ENCODE measurements around the gene FAM107A. TPM values are rescaled to one million over a fixed set of nuclear protein-coding genes. Genes with fewer than 3 reads are reported as not detected.
A peak's percentile ranks its signal among the peaks of the same experiment; 100 is the strongest.

The FAM107A gene
- total RNA-seq, 4 donors from 2014 or later: 11.0 to 93.3 (median 24.3) TPM

- Histone ChIP-seq H3K36me3 (no peaks in the 10 kb centered on the region), H3K27me3 (no peaks in the 10 kb centered on the region), H3K9me3 (no peaks in the 10 kb centered on the region), H3K4me3 (no peak overlapping the region), H3K4me1 (peaks cover 0 to 10% (median 0%) of the 10 kb centered on the region in 4 donors), H3K27ac (no peak overlapping the region)
- DNase-seq: no peak
- no peak for TF ChIP-seq POLR2A (IDR thresholded peaks at IDR 0.05)
- TF ChIP-seq, protein P1, sequence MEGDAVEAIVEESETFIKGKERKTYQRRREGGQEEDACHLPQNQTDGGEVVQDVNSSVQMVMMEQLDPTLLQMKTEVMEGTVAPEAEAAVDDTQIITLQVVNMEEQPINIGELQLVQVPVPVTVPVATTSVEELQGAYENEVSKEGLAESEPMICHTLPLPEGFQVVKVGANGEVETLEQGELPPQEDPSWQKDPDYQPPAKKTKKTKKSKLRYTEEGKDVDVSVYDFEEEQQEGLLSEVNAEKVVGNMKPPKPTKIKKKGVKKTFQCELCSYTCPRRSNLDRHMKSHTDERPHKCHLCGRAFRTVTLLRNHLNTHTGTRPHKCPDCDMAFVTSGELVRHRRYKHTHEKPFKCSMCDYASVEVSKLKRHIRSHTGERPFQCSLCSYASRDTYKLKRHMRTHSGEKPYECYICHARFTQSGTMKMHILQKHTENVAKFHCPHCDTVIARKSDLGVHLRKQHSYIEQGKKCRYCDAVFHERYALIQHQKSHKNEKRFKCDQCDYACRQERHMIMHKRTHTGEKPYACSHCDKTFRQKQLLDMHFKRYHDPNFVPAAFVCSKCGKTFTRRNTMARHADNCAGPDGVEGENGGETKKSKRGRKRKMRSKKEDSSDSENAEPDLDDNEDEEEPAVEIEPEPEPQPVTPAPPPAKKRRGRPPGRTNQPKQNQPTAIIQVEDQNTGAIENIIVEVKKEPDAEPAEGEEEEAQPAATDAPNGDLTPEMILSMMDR (IDR thresholded peaks at IDR 0.05): no peak
These were observed 45.7 kb upstream of the FAM107A start for GRCh38 chr3:58622892-58623291.

- TF ChIP-seq POLR2A (IDR thresholded peaks at IDR 0.05): no peak
- TF ChIP-seq, protein P1 (IDR thresholded peaks at IDR 0.05): no peak
- no peak overlapping the region for H3K27ac ChIP-seq
- H3K4me1 ChIP-seq: peaks cover 0 to 5% (median 0%) of the 10 kb centered on the region in 4 donors
These were observed 45.2 kb upstream of the FAM107A start for GRCh38 chr3:58622436-58622835.

DNA sequence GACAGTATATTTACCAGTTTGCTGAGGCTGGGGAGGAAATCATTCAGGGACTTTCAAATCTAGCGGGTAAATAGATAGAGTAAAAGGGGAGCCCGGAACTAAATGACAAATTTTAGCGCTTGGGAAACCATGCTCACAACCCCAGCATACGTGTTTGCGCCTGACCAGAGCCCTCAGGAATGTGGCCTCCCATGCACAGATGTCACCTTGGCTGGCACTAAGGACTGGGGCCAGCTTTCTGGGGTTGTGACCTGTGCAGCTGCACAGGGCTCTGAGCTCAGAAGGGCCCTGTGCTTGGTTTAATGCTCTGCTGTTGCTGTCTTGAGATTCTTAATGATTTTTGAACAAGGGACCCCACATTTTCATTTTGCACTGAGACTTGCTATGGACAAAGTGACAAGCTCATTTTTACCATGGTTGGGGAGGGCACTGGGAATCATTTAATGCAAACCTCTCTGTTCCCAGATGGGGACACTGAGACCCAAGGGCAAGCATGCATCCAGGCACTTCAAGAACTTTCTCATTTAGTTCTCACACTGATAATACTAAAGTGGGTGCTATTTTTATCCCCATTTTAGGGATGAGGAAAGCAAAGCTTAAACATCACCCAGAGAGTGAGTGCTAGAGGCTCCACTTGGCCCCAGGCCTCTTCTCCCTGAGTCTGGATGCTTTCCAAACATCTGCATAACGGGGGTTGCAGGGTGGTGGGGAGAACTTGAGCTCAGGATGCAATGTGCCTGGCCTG lies 44.1 kb upstream of the FAM107A start:
- H3K4me1 ChIP-seq: no peaks in the 10 kb centered on the region
- H3K4me3 ChIP-seq: no peak overlapping the region
- H3K36me3 ChIP-seq: no peaks in the 10 kb centered on the region
- DNase-seq: no peak
- no peaks in the 10 kb centered on the region for H3K9me3 ChIP-seq
- H3K27me3 ChIP-seq: no peaks in the 10 kb centered on the region
- no peak overlapping the region for H3K27ac ChIP-seq
- TF ChIP-seq POLR2A (IDR thresholded peaks at IDR 0.05): no peak
- TF ChIP-seq, protein P1 (IDR thresholded peaks at IDR 0.05): no peak

More at GRCh38 chr3:58622436-58622835, 45.2 kb upstream of the FAM107A start:
- Histone ChIP-seq H3K27me3 (no peaks in the 10 kb centered on the region), H3K9me3 (no peaks in the 10 kb centered on the region), H3K36me3 (no peaks in the 10 kb centered on the region), H3K4me3 (no peak overlapping the region)
- no peak for DNase-seq

- no peaks in the 10 kb centered on the region for H3K36me3 ChIP-seq
- H3K4me1 ChIP-seq: no peaks in the 10 kb centered on the region
- no peak overlapping the region for H3K27ac ChIP-seq
- DNase-seq: no peak
- H3K4me3 ChIP-seq: no peak overlapping the region
- TF ChIP-seq, protein P1 (IDR thresholded peaks at IDR 0.05): no peak
- no peak for TF ChIP-seq POLR2A (IDR thresholded peaks at IDR 0.05)
- no peaks in the 10 kb centered on the region for H3K9me3 ChIP-seq
- H3K27me3 ChIP-seq: no peaks in the 10 kb centered on the region
These were observed 43.2 kb upstream of the FAM107A start for GRCh38 chr3:58620421-58620820.

DNA sequence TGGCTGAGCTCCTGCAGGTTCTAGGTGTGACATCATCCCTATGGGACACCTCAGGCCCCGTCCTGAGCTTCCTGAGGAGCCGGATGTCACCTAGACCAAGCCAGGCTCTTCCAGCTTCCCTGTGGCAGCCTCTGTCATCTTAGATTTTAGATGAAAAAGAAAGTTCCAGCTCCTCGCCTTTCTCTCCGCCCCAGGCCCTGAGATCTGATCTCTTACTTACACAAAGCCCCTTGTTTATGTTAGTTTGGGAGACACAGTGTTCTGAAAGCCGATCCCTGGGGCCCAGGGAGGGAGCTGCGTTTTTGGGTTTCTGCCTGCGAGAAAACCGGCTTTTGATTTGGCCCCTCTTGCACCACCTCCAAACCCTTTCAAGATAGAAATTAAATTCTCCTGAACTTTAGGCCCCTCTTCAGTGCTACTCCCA lies 40.2 kb upstream of the FAM107A start:
- H3K4me3 ChIP-seq: no peak overlapping the region
- TF ChIP-seq, protein P1 (IDR thresholded peaks at IDR 0.05): no peak
- TF ChIP-seq POLR2A (IDR thresholded peaks at IDR 0.05): no peak
- no peaks in the 10 kb centered on the region for H3K4me1 ChIP-seq
- H3K27me3 ChIP-seq: no peaks in the 10 kb centered on the region
- H3K27ac ChIP-seq: peak overlapping the region; percentile 17 to 69 (median 40)
- H3K36me3 ChIP-seq: no peaks in the 10 kb centered on the region
- H3K9me3 ChIP-seq: no peaks in the 10 kb centered on the region
- DNase-seq: peak in 1 of 3 donors; percentile 53
